ENCODE results near the gene FCHO1.

The FCHO1 gene

DNA sequence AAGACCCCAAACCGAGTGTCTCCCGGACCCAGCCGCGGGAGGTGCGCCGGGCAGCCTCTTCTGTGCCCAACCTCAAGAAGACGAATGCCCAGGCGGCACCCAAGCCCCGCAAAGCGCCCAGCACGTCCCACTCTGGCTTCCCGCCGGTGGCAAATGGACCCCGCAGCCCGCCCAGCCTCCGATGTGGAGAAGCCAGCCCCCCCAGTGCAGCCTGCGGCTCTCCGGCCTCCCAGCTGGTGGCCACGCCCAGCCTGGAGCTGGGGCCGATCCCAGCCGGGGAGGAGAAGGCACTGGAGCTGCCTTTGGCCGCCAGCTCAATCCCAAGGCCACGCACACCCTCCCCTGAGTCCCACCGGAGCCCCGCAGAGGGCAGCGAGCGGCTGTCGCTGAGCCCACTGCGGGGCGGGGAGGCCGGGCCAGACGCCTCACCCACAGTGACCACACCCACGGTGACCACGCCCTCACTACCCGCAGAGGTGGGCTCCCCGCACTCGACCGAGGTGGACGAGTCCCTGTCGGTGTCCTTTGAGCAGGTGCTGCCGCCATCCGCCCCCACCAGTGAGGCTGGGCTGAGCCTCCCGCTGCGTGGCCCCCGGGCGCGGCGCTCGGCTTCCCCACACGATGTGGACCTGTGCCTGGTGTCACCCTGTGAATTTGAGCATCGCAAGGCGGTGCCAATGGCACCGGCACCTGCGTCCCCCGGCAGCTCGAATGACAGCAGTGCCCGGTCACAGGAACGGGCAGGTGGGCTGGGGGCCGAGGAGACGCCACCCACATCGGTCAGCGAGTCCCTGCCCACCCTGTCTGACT is 24.1 kb upstream of the FCHO1 start:
- no peak overlapping the region for H3K9ac ChIP-seq (ENCODE audit: low read depth, low read length)
- H3K36me3 ChIP-seq (ENCODE audit: insufficient read depth, low read length), result peaks cover 89% of the 10 kb centered on the region
- ATAC-seq (ENCODE audit: insufficient read depth, low read depth) (no peak), DNase-seq (no peak)
- H4K20me1 ChIP-seq (ENCODE audit: insufficient read depth, low read length), result peaks cover 62% of the 10 kb centered on the region
- H3K79me2 ChIP-seq (ENCODE audit: insufficient read depth, low read length), result peaks cover 70% of the 10 kb centered on the region
- no peaks in the 10 kb centered on the region for H3K9me3 ChIP-seq (ENCODE audit: insufficient read depth, low read length, severe bottlenecking)
- no peak overlapping the region for H3K27ac ChIP-seq (ENCODE audit: low read length)
- H3K4me2 ChIP-seq (ENCODE audit: insufficient read depth, low read length), result no peak overlapping the region
- peaks cover under 1% of the 10 kb centered on the region for H3K4me1 ChIP-seq (ENCODE audit: insufficient read depth, low read length)
- no peak for TF ChIP-seq EZH2 (IDR thresholded peaks at IDR 0.05; ENCODE audit: borderline replicate concordance, low read depth, low read length, severe bottlenecking)
- TF ChIP-seq, protein P1, sequence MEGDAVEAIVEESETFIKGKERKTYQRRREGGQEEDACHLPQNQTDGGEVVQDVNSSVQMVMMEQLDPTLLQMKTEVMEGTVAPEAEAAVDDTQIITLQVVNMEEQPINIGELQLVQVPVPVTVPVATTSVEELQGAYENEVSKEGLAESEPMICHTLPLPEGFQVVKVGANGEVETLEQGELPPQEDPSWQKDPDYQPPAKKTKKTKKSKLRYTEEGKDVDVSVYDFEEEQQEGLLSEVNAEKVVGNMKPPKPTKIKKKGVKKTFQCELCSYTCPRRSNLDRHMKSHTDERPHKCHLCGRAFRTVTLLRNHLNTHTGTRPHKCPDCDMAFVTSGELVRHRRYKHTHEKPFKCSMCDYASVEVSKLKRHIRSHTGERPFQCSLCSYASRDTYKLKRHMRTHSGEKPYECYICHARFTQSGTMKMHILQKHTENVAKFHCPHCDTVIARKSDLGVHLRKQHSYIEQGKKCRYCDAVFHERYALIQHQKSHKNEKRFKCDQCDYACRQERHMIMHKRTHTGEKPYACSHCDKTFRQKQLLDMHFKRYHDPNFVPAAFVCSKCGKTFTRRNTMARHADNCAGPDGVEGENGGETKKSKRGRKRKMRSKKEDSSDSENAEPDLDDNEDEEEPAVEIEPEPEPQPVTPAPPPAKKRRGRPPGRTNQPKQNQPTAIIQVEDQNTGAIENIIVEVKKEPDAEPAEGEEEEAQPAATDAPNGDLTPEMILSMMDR (IDR thresholded peaks at IDR 0.05; ENCODE audit: borderline replicate concordance, extremely low read depth, low read length, poor library complexity, severe bottlenecking), result no peak
- no peak overlapping the region for H3K4me3 ChIP-seq (ENCODE audit: low read depth in 1 of 2, low read length in 2 of 2)
- H3K27me3 ChIP-seq (ENCODE audit: insufficient read depth, low read length, poor library complexity), result no peaks in the 10 kb centered on the region
- H2AFZ ChIP-seq (ENCODE audit: low read depth, low read length), result no peak overlapping the region

DNA sequence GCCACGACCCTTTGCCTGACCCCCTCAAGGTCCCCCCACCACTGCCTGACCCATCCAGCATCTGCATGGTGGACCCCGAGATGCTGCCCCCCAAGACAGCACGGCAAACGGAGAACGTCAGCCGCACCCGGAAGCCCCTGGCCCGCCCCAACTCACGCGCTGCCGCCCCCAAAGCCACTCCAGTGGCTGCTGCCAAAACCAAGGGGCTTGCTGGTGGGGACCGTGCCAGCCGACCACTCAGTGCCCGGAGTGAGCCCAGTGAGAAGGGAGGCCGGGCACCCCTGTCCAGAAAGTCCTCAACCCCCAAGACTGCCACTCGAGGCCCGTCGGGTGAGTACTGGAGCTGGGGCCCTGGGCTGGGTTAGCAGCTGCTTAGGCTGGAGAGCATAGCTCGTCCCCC is 23.4 kb upstream of the FCHO1 start:
- H3K36me3 ChIP-seq (ENCODE audit: insufficient read depth, low read length), result peaks cover 92% of the 10 kb centered on the region
- H3K4me1 ChIP-seq (ENCODE audit: insufficient read depth, low read length), result no peaks in the 10 kb centered on the region; the same call in 1 of the 2 replicates
- no peaks in the 10 kb centered on the region for H3K27me3 ChIP-seq (ENCODE audit: insufficient read depth, low read length, poor library complexity)
- ATAC-seq (ENCODE audit: insufficient read depth, low read depth) (no peak), DNase-seq (no peak)
- no peak overlapping the region for H3K27ac ChIP-seq (ENCODE audit: low read length)
- no peak overlapping the region for H3K9ac ChIP-seq (ENCODE audit: low read depth, low read length)
- no peak overlapping the region for H3K4me3 ChIP-seq (ENCODE audit: low read depth in 1 of 2, low read length in 2 of 2)
- H3K4me2 ChIP-seq (ENCODE audit: insufficient read depth, low read length), result no peak overlapping the region
- H3K9me3 ChIP-seq (ENCODE audit: insufficient read depth, low read length, severe bottlenecking), result no peaks in the 10 kb centered on the region
- TF ChIP-seq, protein P1 (IDR thresholded peaks at IDR 0.05; ENCODE audit: borderline replicate concordance, extremely low read depth, low read length, poor library complexity, severe bottlenecking), result no peak
- TF ChIP-seq EZH2 (IDR thresholded peaks at IDR 0.05; ENCODE audit: borderline replicate concordance, low read depth, low read length, severe bottlenecking), result no peak
- H2AFZ ChIP-seq (ENCODE audit: low read depth, low read length), result no peak overlapping the region
- H4K20me1 ChIP-seq (ENCODE audit: insufficient read depth, low read length), result peaks cover 67% of the 10 kb centered on the region
- peaks cover 70% of the 10 kb centered on the region for H3K79me2 ChIP-seq (ENCODE audit: insufficient read depth, low read length)

DNA sequence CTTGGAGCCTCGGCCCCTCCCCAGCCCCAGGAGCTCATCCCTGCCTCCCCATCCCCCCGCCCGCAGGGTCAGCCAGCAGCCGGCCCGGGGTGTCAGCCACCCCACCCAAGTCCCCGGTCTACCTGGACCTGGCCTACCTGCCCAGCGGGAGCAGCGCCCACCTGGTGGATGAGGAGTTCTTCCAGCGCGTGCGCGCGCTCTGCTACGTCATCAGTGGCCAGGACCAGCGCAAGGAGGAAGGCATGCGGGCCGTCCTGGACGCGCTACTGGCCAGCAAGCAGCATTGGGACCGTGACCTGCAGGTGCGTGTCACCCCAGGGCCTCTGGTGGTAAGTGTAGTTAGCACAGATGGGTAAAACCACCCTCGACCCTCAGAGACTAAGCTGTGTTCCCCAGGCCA is 18.1 kb upstream of the FCHO1 start:
- no peaks in the 10 kb centered on the region for H3K9me3 ChIP-seq (ENCODE audit: insufficient read depth, low read length, severe bottlenecking)
- H4K20me1 ChIP-seq (ENCODE audit: insufficient read depth, low read length), result peaks cover 36% of the 10 kb centered on the region
- DNase-seq, result no peak
- no peak overlapping the region for H3K9ac ChIP-seq (ENCODE audit: low read depth, low read length)
- no peaks in the 10 kb centered on the region for H3K4me1 ChIP-seq (ENCODE audit: insufficient read depth, low read length)
- H3K27ac ChIP-seq (ENCODE audit: low read length), result no peak overlapping the region
- H3K4me2 ChIP-seq (ENCODE audit: insufficient read depth, low read length), result no peak overlapping the region
- H3K4me3 ChIP-seq (ENCODE audit: low read depth in 1 of 2, low read length in 2 of 2), result no peak overlapping the region
- H3K27me3 ChIP-seq (ENCODE audit: insufficient read depth, low read length, poor library complexity), result no peaks in the 10 kb centered on the region
- H2AFZ ChIP-seq (ENCODE audit: low read depth, low read length), result no peak overlapping the region
- no peak for TF ChIP-seq EZH2 (IDR thresholded peaks at IDR 0.05; ENCODE audit: borderline replicate concordance, low read depth, low read length, severe bottlenecking)
- TF ChIP-seq, protein P1 (IDR thresholded peaks at IDR 0.05; ENCODE audit: borderline replicate concordance, extremely low read depth, low read length, poor library complexity, severe bottlenecking), result no peak
- peaks cover 81% of the 10 kb centered on the region for H3K36me3 ChIP-seq (ENCODE audit: insufficient read depth, low read length)
- no peak for ATAC-seq (ENCODE audit: insufficient read depth, low read depth)
- H3K79me2 ChIP-seq (ENCODE audit: insufficient read depth, low read length), result peaks cover 30% of the 10 kb centered on the region
